Motor neuron (in vitro differentiated cells): ENCODE data around the gene ATG4B. TPM values are rescaled to one million over a fixed set of nuclear protein-coding genes. Genes with fewer than 3 reads are reported as not detected.
A peak's percentile ranks its signal among the peaks of the same experiment; 100 is the strongest.
"Not testable (repeated sequence)": the region's sequence is repeated elsewhere in the genome, so short reads cannot be mapped to it uniquely, and the experiment has no call there.

Experiments used
- ATAC-seq, 8 experiments: fragments of 200-7000 bp; cut with Tn5 transposase; replicated peaks in 6 of 8; 2 replicates each; pipeline ENCODE4 v1.8.0; 2021; ENCODE audit warnings: mild to moderate bottlenecking in 8 of 8, moderate library complexity in 8 of 8
- H3K27ac ChIP-seq, 2 donors: fragments of 250-450 bp; sonication (Bioruptor Pico); 2 replicates each; pipeline ENCODE4 v1.9.0; 2021; ENCODE audit warnings: antibody characterized with exemption in 2 of 2, mild to moderate bottlenecking in 2 of 2, moderate library complexity in 1 of 2
- H3K4me1 ChIP-seq, 2 donors: fragments of 250-450 bp; sonication (Bioruptor Pico); replicated peaks in 1 of 2; 2 replicates each; pipeline ENCODE4 v1.6.1; 2021; ENCODE audit warnings: antibody characterized with exemption in 2 of 2, mild to moderate bottlenecking in 2 of 2, moderate library complexity in 1 of 2
- H3K4me3 ChIP-seq, 5 donors: fragments of 250-450 bp; sonication (Bioruptor Pico); 2 replicates each; pipeline ENCODE4 v1.9.0; 2021; ENCODE audit warnings: antibody characterized with exemption in 5 of 5, mild to moderate bottlenecking in 5 of 5, moderate library complexity in 4 of 5
- WGBS, 10 experiments: fragments of 450-650 bp; shearing (Covaris generic); methylation state at CpG; one replicate each; pipeline ENCODE4 v1.0.0; 2022; 5-methylcytosine and 5-hydroxymethylcytosine counted together
- in situ Hi-C, 9 experiments: fragments of 400-800 bp; cut with MboI; loops; one replicate each; pipeline ENCODE4 v1.15.0; 2021; ENCODE audit warnings: low sequenced_read_pairs in 9 of 9, low pct_unique_long_range_greater_than_20kb in 2 of 9; ENCODE audit not compliant: unreplicated experiment in 9 of 9
- total RNA-seq, 8 experiments: library from RNA; unstranded; fragments of 300-600 nt; gene quantifications; 2 replicates each; pipeline versions ENCODE4 v1.2.3 to v1.2.4, GENCODE V29; 2022

ATG4B gene
- 10 to 100 TPM; 39.4 to 93.1 (median 53.2) TPM for total RNA-seq

DNA sequence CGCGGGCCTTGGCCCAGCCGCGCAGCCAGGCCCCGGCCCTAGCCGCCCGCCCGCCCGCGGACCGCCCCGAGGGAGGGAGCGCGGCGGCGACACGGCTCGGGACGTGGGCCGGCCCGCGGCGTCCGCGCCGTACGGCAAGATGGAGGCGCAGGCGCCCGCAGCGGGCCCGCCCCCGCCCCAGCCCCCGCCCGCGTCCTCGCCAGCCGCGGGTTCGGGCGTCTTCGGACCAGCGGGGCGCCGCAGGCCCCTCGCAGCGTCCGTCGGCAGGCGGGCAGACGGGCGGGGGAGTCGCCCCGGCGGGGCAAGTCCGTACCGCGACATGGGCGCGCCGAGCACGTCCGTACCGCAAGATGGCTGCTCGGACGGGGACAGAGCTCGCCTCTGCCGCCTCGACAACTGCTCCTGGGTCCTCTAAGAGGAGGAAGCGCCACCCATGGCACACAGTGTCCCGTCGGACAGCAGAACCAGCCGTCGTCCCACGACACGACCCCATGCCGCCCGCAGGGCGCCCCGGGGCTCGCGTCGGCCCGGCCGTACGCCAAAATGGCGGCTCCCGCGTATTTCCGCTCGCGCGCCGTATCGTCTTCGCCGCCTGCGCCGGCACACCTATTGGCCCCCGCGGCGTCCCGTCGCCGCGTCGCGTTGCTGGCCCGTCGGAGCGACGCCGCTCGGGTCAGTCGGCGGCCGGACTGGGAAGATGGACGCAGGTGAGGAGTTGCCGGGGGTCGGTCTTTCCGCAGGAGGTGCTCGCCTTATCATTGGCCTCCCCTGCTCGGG is at the start of gene ATG4B, which contains the start of gene THAP4:
Gene ATG4B (plus strand): TSS at position 676 of the 777 bp plus-strand sequence. CDS start 22 bp downstream, at position 698.
Gene THAP4 (minus strand): TSS at position 141 of the 777 bp plus-strand sequence. CDS start 141 bp downstream, outside the sequence.
- peak; percentile 65 to 84 (median 79) for ATAC-seq
- in situ Hi-C loops: no loop called here
- H3K27ac ChIP-seq: peak within 1 kb of the TSS; percentile 99 to 100
- WGBS, 10 experiments: 0% methylated on average over 16 of the region's 123 CpGs; no CpG with 5 or more reads in 9 of the 10 experiments
- peaks cover 12 to 25% of the 10 kb centered on the region in 2 donors for H3K4me1 ChIP-seq
- peak within 1 kb of the TSS; percentile 65 to 97 (median 84) for H3K4me3 ChIP-seq

DNA sequence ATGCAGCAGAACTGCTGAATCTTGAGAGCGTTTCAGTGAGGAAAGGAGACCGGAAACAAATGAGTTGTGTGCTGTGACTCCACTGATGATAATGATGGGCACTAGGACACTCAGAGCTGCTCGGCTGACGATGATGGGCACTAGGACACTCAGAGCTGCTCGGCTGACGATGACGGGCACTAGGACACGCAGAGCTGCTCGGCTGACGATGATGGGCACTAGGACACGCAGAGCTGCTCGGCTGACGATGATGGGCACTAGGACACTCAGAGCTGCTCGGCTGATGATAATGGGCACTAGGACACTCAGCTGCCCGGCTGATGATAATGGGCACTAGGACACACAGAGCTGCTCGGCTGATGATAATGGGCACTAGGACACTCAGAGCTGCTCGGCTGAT is 47.6 kb upstream of the ATG4B start:
- ATAC-seq, in situ Hi-C loops, H3K27ac ChIP-seq, H3K4me3 ChIP-seq, H3K4me1 ChIP-seq: not testable (repeated sequence)
- WGBS, 10 experiments: 83 to 100% (median 84%) methylated on average over 1 to 10 of the region's 17 CpGs; no CpG with 5 or more reads in 7 of the 10 experiments

DNA sequence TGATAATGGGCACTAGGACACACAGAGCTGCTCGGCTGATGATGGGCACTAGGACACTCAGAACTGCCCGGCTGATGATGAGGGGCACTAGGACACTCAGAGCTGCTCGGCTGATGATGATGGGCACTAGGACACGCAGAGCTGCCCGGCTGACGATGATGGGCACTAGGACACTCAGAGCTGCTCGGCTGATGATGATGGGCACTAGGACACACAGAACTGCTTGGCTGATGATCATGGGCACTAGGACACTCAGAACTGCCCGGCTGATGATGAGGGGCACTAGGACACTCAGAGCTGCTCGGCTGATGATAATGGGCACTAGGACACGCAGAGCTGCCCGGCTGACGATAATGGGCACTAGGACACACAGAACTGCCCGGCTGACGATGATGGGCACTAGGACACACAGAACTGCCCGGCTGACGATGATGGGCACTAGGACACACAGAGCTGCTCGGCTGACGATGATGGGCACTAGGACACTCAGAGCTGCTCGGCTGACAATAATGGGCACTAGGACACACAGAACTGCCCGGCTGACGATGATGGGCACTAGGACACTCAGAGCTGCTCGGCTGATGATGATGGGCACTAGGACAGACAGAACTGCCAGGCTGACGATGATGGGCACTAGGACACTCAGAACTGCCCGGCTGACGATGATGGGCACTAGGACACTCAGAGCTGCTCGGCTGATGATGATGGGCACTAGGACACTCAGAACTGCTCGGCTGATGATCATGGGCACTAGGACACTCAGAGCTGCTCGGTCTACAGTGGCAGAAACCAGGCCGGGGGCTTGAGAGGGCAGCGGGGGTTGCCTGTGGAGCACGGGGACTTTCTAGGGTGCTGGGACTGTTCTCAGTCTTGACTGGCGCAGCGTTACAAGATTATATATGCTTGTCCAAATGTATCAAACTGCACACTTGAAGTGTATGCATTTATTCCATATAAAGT is 46.7 kb upstream of the ATG4B start:
- in situ Hi-C loops, H3K4me1 ChIP-seq, H3K4me3 ChIP-seq, ATAC-seq, H3K27ac ChIP-seq: not testable (repeated sequence)
- 80 to 100% (median 90%) methylated on average over 2 to 13 of the region's 33 CpGs; no CpG with 5 or more reads in 5 of the 10 experiments for WGBS, 10 experiments

DNA sequence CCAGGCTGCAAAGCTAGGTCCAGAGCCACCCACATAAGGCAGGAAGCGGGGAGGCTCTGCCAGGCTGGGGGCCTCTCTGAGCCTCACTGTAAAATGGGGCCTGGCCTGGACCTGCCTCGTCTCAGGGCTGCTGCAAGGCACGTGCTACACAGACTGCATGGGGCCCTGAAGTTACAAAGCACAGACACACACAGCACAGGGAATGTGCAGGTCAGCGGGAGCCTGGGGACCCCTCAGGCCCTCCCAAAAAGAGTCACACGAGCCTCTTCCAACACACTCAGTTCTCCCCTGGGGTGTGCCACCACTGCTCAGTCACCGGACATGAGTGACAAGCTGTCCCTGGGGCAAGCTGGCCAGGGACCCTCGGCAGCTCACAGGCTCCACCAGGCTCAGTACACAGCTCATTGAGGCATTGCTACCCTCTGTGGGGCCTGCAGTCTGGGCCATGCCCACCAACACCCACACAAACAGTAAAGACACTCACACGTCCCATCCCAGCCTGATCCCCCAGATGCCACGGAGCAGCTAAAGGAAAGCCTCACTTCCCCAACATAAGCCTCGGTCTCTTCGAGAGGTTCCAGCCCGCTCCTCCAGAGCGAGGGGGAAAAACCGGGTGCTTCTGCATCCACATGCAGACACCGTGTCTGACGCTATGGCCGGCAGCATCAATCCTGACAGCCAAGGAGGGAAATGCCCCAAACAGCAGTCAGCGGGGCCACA is 45.2 kb upstream of the ATG4B start:
- WGBS, 10 experiments: 68 to 94% (median 85%) methylated on average over 2 to 6 of the region's 18 CpGs; no CpG with 5 or more reads in 5 of the 10 experiments
- in situ Hi-C loops: no loop called here
- H3K4me1 ChIP-seq: no peaks in the 10 kb centered on the region
- H3K27ac ChIP-seq: no peak overlapping the region
- no peak overlapping the region for H3K4me3 ChIP-seq
- ATAC-seq: no peak

DNA sequence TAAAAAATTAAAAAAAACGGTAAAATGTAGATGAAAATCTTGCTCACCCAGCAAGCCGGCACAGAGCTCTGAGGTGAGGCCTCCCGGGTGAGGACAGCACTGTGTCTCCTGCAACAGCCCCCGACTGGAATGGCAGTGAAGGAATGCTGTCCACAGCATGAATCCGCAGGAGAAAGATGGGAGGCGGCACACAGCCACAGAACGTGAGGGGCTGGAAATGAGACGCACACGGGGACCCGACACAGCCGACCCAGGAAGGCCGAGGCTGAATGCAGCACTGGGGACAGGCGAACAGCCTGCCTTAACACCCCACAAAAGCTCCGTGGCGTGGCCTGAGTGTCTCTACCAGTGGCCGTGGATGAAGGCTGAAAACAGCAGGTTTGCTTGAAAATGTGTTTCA is 44.2 kb upstream of the ATG4B start:
- no peak overlapping the region for H3K4me3 ChIP-seq
- WGBS, 10 experiments: 83 to 100% (median 90%) methylated on average over 2 to 11 of the region's 16 CpGs; no CpG with 5 or more reads in 3 of the 10 experiments
- ATAC-seq: no peak
- no peak overlapping the region for H3K27ac ChIP-seq
- no peaks in the 10 kb centered on the region for H3K4me1 ChIP-seq
- in situ Hi-C loops: no loop called here

DNA sequence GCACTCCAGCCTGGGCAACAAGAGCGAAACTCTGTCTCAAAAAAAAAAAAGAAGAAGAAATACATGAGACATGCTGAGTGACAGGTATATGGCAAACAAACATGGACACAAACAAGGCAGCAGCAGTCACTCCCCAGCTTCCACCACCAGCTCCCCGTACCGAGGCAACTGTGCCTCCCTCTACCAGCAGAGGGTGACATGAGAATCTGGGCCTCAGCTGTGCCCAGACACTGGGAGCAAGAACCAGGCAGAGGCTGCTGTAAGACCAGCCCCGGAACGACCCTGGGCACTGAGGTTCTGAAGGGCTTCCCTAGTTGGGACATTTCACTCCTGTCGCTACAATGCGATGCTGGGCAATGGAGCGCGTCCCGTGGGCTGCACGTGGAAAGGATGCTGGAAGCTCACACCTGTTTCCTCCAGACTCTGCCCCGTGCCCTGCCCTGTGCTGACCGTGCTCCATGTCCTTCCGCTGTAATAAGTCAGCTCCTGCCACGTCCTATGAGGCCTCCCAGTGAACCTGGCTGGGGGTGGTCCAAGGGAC is 41.8 kb upstream of the ATG4B start:
- ATAC-seq: no peak
- Histone ChIP-seq H3K4me1 (no peaks in the 10 kb centered on the region), H3K4me3 (no peak overlapping the region), H3K27ac (no peak overlapping the region)
- 75 to 100% (median 91%) methylated on average over 1 to 9 of the region's 15 CpGs; no CpG with 5 or more reads in 3 of the 10 experiments for WGBS, 10 experiments
- in situ Hi-C loops: no loop called here

DNA sequence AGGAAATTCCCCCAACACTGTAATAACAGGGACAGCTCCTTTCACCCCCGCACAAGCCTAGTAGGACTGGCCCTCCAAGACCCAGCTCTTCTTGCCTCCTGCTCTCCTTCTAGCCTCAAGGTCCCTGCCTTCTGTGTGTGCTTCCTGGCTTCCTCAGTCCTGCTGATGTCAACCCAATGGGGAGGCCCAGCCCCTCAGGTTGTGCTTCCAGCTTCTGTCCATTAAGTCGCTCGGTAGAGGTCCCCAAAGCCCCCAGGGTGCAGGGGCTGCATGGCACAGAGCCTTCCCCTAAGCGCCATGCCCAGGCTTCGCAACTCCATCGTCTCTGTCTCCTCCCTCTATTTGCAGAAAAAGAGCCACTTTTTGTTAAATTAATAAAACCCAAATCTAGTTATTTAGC is 39.9 kb upstream of the ATG4B start:
- no peak for ATAC-seq
- no peaks in the 10 kb centered on the region for H3K4me1 ChIP-seq
- H3K4me3 ChIP-seq: no peak overlapping the region
- no peak overlapping the region for H3K27ac ChIP-seq
- in situ Hi-C loops: no loop called here
- 91 to 100% (median 97%) methylated on average over 2 to 6 of the region's 6 CpGs; no CpG with 5 or more reads in 1 of the 10 experiments for WGBS, 10 experiments

DNA sequence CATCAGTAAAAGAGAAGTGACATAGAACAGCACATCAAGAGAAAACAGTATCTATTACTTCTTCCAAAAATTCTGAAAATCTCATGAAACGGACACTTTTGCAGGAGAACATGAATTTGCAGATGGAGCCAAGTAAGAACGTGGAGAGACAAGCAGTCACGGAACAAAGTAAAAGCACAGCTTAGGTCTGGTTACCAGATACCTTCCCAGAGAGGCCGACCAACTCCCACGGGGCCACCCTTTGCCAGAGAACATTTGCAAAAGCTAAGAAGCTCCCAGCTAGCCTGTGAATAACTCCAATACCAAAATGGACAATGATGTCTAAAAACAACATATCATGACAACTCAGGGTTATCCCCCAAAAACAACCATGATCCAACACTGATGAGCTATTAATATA is 39.4 kb upstream of the ATG4B start:
- in situ Hi-C loops: no loop called here
- WGBS, 10 experiments: 27 to 95% (median 74%) methylated on average over 2 to 5 of the region's 5 CpGs; no CpG with 5 or more reads in 1 of the 10 experiments
- ATAC-seq: peak in 2 of 8 experiments; percentile 35 to 57
- H3K27ac ChIP-seq: no peak overlapping the region
- no peak overlapping the region for H3K4me3 ChIP-seq
- no peaks in the 10 kb centered on the region for H3K4me1 ChIP-seq

DNA sequence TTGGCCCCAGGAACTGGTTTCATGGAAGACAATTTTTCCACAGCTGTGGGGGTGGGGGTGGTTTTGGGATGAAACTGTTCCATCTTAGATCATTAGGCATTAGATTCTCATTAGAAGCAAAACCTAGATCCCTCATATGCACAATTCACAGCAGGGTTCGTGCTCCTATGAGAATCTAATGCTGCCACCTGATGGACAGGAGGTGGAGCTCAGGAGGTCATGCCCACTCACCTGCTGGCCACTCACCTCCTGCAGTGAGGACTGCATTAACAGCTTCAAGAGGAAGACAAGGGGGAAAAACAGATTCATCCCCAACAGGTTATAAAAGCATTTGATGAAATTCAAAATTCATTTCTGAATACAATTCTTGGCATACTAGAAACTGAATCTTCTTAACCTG is 39.0 kb upstream of the ATG4B start:
- 60 to 92% (median 63%) methylated on average over 1 of the region's 1 CpG; no CpG with 5 or more reads in 6 of the 10 experiments for WGBS, 10 experiments
- Histone ChIP-seq H3K4me3 (no peak overlapping the region), H3K4me1 (no peaks in the 10 kb centered on the region), H3K27ac (no peak overlapping the region)
- ATAC-seq: peak in 3 of 8 experiments; percentile 26 to 42 (median 34)
- in situ Hi-C loops: no loop called here

DNA sequence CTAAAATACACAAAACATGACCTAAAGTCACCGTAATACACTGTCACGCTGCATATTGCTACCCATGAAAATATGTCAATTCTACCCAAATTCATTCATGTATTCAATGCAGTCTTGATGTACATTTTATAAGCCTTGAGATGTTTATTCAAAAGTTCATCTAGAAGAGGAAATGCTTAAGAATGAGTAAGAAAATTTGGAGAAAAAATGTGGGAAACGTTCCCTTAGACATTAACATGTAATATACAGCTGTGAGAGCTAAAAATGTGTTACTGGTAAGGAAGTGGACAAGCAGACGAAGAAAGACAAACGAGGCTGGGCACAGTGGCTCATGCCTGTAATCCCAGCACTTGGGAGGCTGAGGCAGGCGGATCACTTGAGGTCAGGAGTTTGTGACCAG is 37.9 kb upstream of the ATG4B start:
- WGBS, 10 experiments: 6 to 93% (median 73%) methylated on average over 1 to 6 of the region's 6 CpGs
- no peaks in the 10 kb centered on the region for H3K4me1 ChIP-seq
- ATAC-seq: peak in 3 of 8 experiments; percentile 31 to 76 (median 70)
- H3K27ac ChIP-seq: no peak overlapping the region
- no peak overlapping the region for H3K4me3 ChIP-seq
- in situ Hi-C loops: no loop called here

DNA sequence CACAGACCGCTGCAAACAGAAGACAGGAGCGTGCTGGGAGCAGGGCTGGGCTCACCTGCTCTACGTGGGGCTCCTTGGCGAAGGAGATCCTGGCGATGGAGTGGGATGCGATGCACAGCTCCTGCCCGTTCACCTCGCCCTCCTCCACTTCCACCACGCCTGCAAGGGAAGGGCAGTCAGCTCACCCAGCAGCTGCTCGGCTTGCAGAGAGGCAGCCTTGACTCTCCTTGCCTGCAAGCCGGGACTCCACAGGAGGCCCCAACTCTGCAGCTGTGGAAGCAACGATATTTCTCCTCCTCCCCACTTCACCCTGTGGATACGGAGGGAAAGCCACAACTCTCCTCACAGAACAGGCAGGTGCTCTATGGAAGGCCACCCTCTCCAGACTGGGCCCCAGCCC is 35.7 kb upstream of the ATG4B start:
- Histone ChIP-seq H3K4me3 (no peak overlapping the region), H3K27ac (no peak overlapping the region), H3K4me1 (no peaks in the 10 kb centered on the region)
- 67 to 98% (median 85%) methylated on average over 1 to 8 of the region's 13 CpGs; no CpG with 5 or more reads in 6 of the 10 experiments for WGBS, 10 experiments
- in situ Hi-C loops: no loop called here
- ATAC-seq: no peak

DNA sequence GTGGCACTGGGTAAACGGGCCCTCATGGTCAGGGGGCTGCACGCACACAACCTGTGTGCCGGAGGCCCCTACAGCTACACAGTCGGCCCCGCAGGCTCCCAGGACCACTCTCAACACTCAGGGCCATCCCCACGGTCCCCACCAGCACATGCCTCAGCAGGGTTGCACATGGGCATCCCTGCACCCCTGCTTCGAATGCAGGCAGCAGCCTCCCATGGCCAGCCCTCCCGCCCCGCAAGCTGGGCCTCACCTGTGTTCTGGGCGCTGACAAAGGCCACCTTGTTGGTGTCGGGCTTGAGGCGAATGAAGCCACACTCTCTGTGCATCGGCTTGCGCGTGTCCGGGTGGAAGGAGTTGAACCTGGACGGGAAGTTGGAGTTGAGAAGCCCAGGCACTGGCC is 34.8 kb upstream of the ATG4B start:
- no peak for ATAC-seq
- 93% methylated on average over 3 of the region's 17 CpGs; no CpG with 5 or more reads in 9 of the 10 experiments for WGBS, 10 experiments

More for the DNA sequence above, 34.8 kb upstream of the ATG4B start:
- in situ Hi-C loops: no loop called here
- Histone ChIP-seq H3K4me1 (no peaks in the 10 kb centered on the region), H3K4me3 (no peak overlapping the region), H3K27ac (no peak overlapping the region)
